HG03342 (cell line): ENCODE data around the gene PSENEN.
A peak's percentile ranks its signal among the peaks of the same experiment; 100 is the strongest.

Experiments
- ATAC-seq: cut with Tn5 transposase; IDR thresholded peaks from one replicate; pipeline ENCODE4 v1.9.1; 2021; ENCODE audit warnings: mild to moderate bottlenecking, moderate library complexity; ENCODE audit not compliant: unreplicated experiment

Gene PSENEN

DNA sequence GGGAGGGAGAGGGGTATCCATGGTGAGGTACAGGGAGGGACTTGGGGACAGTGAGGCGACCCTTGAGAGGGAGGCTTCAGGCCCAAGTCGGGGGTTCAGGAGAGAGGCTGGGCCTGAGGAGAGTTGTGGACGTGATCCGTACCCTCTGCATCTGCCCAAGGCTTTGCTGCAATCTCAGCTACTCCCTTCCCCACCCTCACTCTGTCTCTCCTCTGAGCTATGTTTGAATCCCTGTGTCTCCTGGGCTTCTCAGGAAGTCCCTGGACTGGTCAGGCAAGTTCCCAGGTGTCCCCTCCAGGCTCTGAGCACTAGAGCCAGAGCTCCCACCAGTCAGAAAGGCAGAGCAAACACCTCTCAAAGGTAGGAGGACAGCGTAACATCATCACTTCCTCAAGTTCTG is 4.7 kb downstream of the PSENEN start:
- ATAC-seq: no peak

GRCh38 chr19:35751839-35752745 is 6.6 kb downstream of the PSENEN start:
- no peak for ATAC-seq

GRCh38 chr19:35752746-35753350 is 7.4 kb downstream of the PSENEN start:
- ATAC-seq: no peak

DNA sequence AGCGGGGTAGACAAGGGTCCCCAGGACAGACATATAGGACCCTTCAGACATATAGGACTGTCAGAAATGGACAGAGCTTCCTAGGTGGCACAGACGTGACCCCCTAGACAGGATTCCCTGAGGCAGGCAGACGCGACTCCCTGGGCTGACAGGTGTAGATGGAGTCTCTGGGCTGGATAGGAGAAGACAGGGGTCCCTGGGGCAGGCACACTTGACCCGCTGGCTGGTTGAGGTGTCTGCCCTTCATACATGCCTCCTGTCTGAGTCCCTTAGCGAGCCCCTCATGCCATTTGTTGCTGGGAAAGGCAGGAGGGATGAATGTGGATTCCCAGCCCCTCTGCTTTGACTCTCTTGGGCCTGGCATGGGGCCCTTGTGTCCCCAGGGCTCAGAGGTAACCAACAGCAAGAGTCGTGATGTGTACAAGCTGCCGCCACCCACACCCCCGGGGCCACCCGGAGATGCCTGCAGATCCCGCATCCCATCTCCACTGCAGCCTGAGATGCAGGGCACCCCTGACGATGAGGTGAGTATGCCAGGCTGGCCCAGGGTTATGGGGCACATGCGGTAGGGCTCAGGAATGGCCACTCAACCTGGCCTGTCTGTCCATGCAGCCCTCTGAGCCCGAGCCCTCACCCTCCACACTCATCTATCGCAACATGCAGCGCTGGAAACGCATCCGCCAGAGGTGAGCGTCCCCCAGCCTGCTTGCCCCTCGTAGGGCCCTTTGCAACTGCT is 8.4 kb downstream of the PSENEN start:
- ATAC-seq: no peak

GRCh38 chr19:35754370-35755130 is 9.1 kb downstream of the PSENEN start:
- ATAC-seq: no peak

DNA sequence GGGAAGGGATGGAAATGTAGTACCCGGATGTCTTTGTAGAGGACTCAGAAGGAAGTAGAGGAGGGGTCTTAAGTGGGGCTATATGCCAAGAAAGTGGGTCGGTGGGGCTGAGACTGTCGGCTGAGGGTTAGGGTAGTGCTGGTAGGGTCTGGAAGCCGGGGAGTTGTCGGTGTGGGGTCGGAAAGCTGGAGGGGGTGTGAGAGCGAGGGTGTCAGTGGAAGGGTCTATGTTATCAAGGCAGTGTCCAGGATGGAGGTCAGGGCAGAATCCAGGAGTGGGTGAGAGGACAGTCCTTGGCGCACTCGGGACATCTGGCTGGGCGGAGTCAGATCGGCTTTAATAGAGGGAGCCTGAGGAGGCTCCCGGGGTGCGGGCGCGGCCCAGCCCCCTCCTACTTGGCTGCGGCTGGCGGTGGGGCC is 9.7 kb downstream of the PSENEN start:
- no peak for ATAC-seq

DNA sequence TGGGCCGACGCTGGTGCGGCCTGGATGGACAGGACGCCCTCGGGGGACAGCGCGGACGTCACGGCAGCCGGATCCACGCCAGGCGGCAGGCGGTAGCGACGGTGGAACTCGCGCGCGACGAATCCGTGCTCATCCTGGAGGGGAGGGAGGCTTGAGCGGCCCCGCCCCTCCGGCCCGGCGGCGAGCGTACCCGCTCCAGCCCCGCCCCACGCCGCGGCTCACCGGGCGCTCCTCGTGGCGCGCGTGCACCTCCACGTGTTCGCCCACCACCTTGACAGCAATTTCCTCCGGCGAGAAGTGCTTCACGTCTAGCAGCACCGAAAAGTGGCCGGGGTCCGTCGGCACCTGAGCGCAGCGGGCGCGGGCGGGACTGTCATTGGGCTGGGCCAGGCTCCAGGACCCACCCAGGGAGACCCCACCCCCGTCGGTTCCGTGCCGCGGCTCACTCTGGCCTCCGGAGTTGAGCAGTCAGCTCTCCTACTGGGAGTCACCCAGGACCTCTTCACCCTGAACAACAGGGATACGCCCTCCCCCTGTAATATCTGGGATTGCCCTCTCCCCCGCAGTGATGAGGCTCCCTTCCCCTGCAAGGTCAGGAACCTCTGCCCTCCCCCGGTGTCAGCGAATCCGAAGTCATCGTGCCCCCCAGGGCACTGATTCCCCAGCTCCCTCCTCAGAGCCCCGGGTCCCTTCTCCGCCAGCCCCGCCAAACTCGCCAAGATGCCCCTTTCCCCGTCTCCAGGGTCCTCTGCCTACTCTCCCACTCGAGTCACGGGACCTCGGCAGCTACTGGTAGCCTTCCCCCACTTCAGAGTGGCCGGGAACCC is 10.3 kb downstream of the PSENEN start:
- no peak for ATAC-seq

DNA sequence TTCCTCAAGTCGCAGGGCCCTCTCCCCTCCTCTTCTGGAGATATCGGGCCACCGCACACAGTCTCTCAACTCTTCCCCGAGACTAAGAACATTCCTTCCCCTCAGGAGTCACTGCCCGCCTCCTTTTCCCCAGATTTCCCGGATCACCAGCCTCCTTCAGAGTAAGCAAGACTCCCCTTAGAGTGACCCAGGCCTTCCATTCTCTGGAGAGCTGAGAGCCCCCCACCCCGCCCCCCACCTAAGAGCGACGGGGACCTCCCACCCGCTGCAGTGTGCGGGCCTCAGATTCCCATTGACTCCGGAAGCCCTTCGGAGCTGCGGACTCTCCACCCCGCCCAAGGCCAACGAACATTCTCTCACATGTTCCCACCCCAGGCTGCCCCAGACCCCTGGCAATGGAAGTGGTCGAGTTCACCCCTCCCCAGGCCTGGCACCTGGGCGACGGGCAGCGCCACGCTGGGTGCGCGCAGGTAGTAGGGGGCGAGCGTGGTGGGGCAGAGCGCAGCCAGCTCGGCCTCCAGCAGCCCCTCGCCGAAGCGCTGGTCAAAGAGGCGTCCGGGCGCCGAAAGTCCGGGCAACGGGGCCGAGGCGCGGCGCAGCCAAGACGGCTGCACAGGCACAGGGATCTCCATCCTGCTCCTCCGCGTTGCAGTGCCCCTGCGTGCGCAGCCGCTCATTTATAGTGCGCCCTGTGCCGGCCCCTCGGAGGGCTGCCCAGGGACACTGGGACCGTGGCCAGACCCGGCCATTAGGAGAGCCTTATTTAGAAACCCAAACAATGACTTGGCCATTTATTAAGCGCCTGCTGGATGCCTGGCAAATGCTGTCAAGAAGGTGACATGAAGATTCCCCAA is 11.2 kb downstream of the PSENEN start, which contains the start of gene HSPB6:
Gene HSPB6, minus strand, starts transcription at position 653 of the 854 bp plus-strand sequence. Its CDS starts 21 bp downstream, at position 632.
- ATAC-seq: no peak

DNA sequence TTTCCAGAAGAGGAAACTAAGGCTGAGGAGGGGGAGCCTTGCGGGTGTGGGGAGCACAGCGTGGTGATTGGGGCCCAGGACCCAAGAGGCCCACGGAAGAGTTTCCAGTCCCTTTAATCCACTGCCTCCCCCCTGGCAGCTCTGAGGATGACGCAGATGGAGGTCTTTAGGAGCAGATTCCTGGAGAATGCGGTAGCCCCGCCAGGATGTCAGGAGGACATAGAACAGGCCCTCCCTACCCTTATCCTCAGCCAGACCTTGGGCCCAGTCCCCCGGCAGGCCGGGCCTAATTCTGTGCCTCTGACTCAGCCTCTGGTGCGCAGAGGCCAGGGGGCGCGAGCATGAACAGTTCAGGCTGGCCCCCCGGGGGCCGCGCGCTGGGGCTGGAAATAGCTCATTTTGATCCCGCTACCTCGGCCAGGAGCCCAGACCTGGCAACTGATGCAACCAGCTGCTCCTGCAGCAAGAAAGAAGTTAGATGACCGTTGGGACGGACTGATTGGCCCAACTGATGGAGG is 11.8 kb downstream of the PSENEN start:
- ATAC-seq: peak; percentile 9

- ATAC-seq: peak; percentile 94
These were observed 12.5 kb downstream of the PSENEN start, which contains the start of gene PROSER3 for GRCh38 chr19:35757749-35758608. TSS of gene PROSER3 (plus strand) at chr19:35758176. CDS start at chr19:35758216, 40 bp downstream.

DNA sequence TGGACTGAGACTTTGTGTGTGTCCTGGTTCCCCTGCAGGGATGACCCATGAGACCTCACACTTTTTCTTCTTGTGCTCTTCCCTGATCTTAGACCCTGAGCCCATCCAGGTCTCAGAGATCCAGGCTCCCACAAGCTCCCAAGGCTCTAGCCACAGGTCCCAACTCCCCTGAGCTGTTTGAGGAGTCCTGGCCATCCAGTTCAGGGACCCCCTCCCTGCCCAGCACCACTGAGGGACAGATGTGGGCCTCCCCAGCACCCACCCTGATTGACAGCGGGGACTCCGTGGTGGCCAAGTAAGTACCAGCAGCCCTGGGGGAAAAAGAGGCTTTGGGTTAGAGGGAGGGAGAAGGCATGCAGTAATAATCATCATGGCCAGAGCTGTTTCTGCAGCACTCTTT is 14.2 kb downstream of the PSENEN start:
- ATAC-seq: no peak

- no peak for ATAC-seq
These were observed 15.4 kb downstream of the PSENEN start for GRCh38 chr19:35760711-35761349.

- ATAC-seq: no peak
These were observed 19.2 kb downstream of the PSENEN start for GRCh38 chr19:35764432-35765315.

- ATAC-seq: no peak
These were observed 21.2 kb downstream of the PSENEN start for GRCh38 chr19:35766571-35767104.

DNA sequence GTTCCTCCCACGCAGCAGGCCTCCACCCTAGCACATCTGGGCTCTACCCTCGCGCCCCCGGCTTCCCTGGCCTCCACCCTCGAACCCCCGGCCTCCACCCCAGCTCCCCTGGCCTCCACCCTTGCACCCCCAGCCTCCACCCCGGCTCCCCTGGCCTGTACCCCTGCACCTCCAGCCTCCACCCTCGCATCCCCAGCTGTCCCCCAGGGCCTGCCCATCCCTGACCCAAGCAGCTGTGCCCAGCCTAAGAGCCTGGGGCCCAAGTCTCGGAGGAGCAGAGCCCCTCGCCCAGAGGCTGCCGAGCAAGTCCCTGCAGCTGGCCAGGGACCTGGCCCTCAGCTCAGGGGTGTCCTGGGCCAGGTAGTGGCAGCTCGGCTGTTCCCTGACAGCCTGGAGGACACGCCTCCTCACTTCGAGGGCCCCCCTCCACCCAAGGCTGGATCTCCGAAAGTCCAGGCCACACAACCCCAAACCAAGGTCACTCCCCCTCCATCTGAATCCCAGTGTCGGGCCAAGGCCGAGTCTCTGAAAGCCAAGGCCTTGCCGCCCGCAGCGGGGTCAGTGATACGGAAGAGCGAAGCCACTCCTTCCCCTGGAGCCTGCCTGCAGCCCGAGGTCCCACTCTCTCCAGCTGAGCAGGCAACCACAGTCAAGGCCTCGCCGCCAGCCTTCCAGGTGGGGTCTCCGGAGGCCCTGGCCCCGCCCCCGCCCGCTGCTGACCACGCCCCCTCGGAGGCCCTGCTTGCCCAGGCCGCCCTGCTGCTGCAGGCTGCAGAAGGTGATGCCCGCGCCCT is 22.0 kb downstream of the PSENEN start:
- ATAC-seq: no peak
